Measurements from ENCODE around the gene MTMR12.

Gene MTMR12

GRCh38 chr5:32187675-32188074, 125.1 kb downstream of the MTMR12 start:
- no peak overlapping the region for H3K4me3 ChIP-seq (ENCODE audit: control insufficient read depth, low read depth, low read length)
- TF ChIP-seq CTCF (conservative IDR thresholded peaks at IDR 0.05; ENCODE audit: control insufficient read depth, insufficient read depth, low read depth, low read length), result no peak
- no peak for DNase-seq (ENCODE audit: low read depth)

GRCh38 chr5:32182463-32183063, 130.2 kb downstream of the MTMR12 start:
- no peak overlapping the region for H3K4me3 ChIP-seq (ENCODE audit: control insufficient read depth, low read depth, low read length)
- TF ChIP-seq CTCF (conservative IDR thresholded peaks at IDR 0.05; ENCODE audit: control insufficient read depth, insufficient read depth, low read depth, low read length), result no peak
- no peak for DNase-seq (ENCODE audit: low read depth)

All from fibroblast of mammary gland (primary cell).